H54 (cell line): ENCODE results near the gene INTS11.

Source experiments
- DNase-seq: peaks from one replicate; pipeline ENCODE4 v3.0.0; 2011; ENCODE audit warnings: low spot score, mixed read lengths; ENCODE audit not compliant: insufficient read length
- FAIRE-seq: peaks from 3 replicates; lab custom pipeline; 2011; peaks lifted over from hg19 to GRCh38; lab: Jason Lieb, UNC
- POLR2A ChIP-seq: IDR thresholded peaks from 2 replicates; pipeline ENCODE4 v1.6.1; 2011; ENCODE audit warnings: low read depth, mild to moderate bottlenecking, low read length

Gene INTS11

DNA sequence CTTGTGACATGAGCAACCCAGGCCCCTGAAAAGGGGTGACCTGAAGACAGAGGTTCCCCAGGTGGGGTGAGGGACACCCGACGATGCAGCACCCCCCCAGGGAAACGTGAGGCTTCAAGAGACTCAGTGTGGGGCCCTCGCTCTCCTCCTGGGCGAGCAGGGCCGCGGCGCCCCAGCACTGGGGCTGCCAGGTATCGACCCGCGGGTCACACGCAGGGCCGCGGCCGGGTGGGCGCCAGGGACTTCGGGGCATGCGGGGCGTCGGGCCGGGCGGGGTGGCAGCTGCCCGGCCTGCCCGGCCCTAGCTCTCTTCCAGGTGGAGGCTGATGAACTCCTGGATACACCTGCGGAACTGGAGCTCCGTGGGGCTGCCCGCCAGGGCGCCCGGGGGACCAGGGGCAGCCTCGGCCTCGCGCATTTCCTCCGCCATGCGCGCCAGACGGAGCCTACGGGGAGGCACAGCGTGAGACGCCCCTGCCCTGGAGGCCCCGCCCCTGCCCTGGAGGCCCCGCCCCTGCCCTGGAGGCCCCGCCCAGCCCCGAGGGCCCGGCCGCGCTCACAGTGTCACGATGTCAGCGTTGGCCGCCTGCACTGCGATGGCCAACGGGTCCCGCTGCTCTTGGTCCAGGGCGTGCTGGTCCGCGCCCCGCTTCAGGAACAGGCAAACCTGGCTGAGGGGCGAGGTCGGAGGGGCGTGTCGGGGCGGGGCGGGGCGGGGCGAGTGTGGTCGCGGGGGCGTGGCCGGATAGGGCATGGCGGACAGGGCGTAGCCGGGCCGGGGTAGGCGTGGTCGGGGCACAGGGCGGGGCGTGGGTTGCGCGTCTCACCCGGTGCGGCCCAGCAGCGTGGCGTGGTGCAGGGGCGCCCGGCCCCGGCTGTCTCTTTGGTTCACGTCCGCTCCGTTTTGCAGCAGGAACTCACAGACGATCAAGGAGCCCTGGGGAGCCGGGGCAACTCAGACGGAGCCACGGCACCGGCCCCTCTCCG lies 30.9 kb downstream of the INTS11 start:
- no peak for TF ChIP-seq POLR2A
- no peak for DNase-seq
- no peak for FAIRE-seq

DNA sequence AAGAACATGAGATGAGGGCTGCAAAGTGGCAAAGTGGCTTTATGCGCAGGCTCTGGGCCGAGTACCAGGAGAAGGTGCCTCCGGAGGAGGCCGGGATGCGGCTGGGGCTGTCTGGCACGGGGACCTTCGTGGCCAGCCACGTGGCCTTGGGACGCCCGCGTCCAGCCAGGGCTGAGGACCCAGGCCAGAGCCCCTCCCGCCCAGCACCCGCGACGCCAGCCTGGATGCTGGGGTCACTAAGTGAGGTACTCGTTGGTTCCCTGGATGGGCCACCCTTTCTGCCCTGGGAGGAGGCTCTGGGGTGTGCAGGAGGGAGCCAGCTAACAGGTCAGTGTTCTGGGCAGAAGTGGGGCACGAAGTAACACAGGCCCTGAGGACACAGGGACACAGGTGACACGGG lies 31.6 kb downstream of the INTS11 start:
- no peak for TF ChIP-seq POLR2A
- DNase-seq (no peak), FAIRE-seq (no peak)

DNA sequence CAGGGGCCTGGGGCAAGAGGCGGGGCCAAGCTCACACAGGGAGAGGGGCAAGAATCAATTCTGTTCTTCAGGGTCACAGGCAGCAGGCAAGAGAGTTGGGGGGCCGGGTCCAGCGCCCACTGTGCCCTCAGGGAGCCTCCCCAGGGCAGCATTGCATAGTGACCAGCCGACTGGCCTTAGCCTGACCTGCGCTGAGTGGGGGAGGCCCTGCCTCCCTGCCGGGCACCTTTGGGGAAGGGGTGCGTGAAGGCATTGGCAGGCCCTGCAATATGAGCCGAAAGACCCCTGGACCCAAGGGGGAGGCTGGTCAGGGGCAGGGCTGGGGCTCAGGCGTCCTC lies 32.0 kb downstream of the INTS11 start:
- no peak for TF ChIP-seq POLR2A
- DNase-seq (no peak), FAIRE-seq (no peak)

DNA sequence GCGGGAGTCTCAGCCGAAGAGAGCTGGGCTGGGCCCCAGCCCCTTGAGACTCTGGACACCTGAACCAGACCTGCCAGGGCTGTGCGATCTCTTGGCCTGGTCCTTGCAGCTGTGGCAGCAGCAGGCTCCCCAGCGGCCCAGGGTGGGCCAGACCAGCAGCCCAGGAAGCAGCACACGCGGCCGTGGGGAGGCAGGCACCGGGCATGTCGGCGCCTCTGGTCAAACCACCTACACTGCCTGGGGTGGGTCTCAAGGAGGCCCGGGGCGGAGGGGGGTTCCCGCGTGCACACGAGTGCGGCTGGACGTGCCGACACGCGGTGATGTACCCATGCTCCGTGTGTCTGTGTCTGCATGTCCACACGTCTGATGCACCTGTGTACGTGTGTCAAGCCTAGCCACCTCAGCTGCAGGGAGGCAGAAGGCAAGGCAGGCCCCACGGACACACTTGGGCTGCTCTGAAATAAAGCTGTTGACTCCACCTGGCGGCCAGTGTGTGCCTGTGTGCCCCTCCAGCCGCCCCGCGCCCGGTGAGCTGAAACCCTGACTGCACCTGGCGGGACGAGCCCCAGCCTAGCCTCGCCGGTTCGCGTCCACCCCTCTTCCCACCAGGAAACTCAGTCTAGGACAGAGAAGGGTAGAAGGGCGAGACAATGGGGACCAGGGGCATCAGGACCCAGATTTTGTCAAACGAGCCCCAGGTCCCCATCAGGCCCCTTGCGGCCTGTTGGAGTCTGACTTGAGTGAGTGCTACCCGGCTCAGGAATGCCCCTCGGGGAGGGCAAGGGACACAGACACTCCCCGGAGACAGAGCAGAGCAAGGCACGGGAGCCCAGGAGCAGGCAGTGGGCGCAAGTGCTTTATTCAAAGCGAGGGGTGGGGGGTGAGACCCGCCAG lies 32.7 kb downstream of the INTS11 start:
- TF ChIP-seq POLR2A, result no peak
- DNase-seq (no peak), FAIRE-seq (no peak)

DNA sequence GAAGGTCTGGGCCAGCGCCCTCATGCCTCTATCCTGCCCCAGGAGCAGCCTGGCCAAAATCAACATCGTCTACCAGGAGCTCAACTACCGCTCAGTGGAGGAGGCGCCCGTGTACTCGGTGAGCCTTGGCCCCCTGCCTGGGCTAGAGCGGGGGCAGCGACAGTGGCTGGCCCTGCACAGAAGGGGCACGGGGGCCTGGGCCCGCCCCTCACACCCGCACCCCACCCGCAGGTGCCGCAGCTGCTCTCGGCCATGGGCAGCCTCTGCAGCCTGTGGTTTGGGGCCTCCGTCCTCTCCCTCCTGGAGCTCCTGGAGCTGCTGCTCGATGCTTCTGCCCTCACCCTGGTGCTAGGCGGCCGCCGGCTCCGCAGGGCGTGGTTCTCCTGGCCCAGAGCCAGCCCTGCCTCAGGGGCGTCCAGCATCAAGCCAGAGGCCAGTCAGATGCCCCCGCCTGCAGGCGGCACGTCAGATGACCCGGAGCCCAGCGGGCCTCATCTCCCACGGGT lies 33.4 kb downstream of the INTS11 start:
- FAIRE-seq (no peak), DNase-seq (no peak)
- no peak for TF ChIP-seq POLR2A

GRCh38 chr1:1290238-1290731 lies 34.2 kb downstream of the INTS11 start:
- DNase-seq (no peak), FAIRE-seq (no peak)
- no peak for TF ChIP-seq POLR2A

DNA sequence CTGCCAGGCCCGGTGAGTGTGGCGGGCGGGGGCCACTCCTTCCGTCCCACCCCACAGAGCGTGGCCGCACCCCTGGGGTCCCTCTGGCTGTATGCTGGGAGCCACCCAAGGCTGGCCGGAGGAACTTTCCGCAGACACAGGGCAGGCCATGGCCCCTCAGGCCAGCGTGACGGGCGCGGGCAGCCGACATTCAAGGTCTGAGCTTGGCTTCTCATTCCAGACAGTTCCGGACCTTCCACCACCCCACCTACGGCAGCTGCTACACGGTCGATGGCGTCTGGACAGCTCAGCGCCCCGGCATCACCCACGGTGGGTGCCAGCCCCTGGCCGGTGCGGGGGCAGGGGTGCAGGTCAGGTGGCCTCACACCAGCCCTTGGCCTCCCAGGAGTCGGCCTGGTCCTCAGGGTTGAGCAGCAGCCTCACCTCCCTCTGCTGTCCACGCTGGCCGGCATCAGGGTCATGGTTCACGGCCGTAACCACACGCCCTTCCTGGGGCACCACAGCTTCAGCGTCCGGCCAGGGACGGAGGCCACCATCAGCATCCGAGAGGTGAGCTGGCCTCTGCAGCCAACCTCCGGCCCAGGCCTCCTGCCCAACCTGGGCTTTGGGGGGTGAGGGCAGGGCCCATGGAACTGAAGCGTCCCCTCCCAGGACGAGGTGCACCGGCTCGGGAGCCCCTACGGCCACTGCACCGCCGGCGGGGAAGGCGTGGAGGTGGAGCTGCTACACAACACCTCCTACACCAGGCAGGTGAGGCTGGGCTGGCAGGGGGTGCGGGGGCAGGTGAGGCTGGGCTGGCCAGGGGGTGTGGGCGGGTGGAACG lies 37.0 kb downstream of the INTS11 start:
- TF ChIP-seq POLR2A, result no peak
- FAIRE-seq (no peak), DNase-seq (no peak)

GRCh38 chr1:1286313-1287261 lies 37.9 kb downstream of the INTS11 start:
- TF ChIP-seq POLR2A, result no peak
- no peak for DNase-seq
- no peak for FAIRE-seq

DNA sequence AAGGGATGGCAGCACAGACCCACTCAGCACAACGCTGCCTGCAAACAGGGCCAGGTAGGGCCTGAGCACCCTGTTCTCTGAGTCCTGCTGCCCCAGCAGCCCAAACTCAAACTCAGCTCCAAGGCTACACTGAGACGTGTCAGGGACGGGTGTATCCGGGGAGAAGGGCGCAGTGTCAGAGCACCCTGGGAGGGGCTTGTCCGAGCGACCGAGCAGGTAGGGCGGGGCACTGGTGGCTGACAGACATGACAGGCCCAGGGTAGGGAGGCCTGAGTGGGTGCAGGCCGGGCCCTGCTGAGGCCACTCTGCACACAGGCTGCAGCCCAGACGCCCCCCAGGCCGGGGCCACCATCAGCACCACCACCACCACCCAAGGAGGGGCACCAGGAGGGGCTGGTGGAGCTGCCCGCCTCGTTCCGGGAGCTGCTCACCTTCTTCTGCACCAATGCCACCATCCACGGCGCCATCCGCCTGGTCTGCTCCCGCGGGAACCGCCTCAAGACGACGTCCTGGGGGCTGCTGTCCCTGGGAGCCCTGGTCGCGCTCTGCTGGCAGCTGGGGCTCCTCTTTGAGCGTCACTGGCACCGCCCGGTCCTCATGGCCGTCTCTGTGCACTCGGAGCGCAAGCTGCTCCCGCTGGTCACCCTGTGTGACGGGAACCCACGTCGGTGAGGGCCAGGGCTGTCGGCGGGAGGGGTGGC lies 38.7 kb downstream of the INTS11 start:
- DNase-seq, result no peak
- no peak for TF ChIP-seq POLR2A
- no peak for FAIRE-seq

DNA sequence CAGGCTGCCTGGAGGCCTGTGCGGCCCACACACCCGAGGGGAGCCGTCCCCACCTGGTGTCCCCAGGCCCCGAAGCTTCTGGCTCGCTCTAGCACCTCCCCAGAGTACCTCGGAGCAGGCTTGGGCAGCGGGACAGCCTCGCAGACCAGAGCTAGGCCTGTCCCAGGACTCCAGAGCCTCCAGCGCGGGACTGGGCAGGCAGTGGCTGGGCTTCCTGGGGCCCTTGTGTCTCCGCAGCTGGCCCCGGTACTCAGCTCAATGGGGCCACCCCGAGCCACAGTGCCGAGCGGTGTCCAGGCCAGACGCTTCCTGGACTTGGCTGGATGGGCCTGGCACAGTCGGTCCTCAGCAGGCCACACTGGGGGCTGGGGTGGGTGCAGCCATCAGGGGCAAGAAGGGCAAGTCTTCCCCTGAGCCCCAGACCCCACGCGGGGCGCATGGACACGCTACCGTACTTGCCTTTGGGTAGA lies 39.3 kb downstream of the INTS11 start:
- no peak for TF ChIP-seq POLR2A
- DNase-seq (no peak), FAIRE-seq (no peak)
